A549 treated with AZD9567 at 1 μM for 4 hours (cell line): Measurements from ENCODE around the gene WDR87. TPM values are rescaled to one million over a fixed set of nuclear protein-coding genes. Genes with fewer than 3 reads are reported as not detected.

ENCODE experiments used
- total RNA-seq: library from RNA; stranded (reverse); fragments of 200-300 nt; extraction: Qiagen RNA extraction; gene quantifications from 5 replicates; pipeline ENCODE4 v1.2.3, GENCODE V29; 2022; ENCODE audit not compliant: insufficient read depth

Gene WDR87
- not detected in 5 replicates for total RNA-seq

GRCh38 chr19:37905946-37906868 is at the start of gene WDR87:
Gene WDR87, minus strand, starts transcription at chr19:37906594. Its CDS starts 8,355 bp downstream, at chr19:37898239.

GRCh38 chr19:37906869-37907734 is 708 bp upstream of the WDR87 start, which contains the start of gene SIPA1L3:
Gene SIPA1L3, plus strand, starts transcription at chr19:37907208. Its CDS starts 174,358 bp downstream, at chr19:38081566.

Other genes starting within 250 kb of the WDR87 start
- gene ZNF607, start 186.8 kb downstream of the WDR87 start, total RNA-seq: 4.5 to 8.4 TPM (median 6.0 TPM) in 5 replicates
- 1.3 to 2.1 TPM (median 2.0 TPM) in 5 replicates for gene ZNF573, start 127.0 kb downstream of the WDR87 start, total RNA-seq
- gene SIPA1L3, start 614 bp upstream of the WDR87 start, total RNA-seq: 23.9 to 36.8 TPM (median 34.3 TPM) in 5 replicates